Activated CD4-positive, alpha-beta T cell treated with anti-CD3 and anti-CD28 coated beads, Interleukin-2, amount 50 U/mL, for 1 hour (primary cell): ENCODE measurements around the gene PLEKHH2.
"Not testable (repeated sequence)": the region's sequence is repeated elsewhere in the genome, so short reads cannot be mapped to it uniquely, and the experiment has no call there.

Source experiments
- DNase-seq: peaks from one replicate; pipeline ENCODE4 v3.0.0-alpha.2; 2020

PLEKHH2 gene

GRCh38 chr2:43637030-43637803, at the start of gene PLEKHH2:
Gene PLEKHH2 (plus strand): TSS chr2:43637260. CDS start chr2:43644674, 7,414 bp downstream.
- DNase-seq = peak; percentile 86

GRCh38 chr2:43592443-43592842, 44.6 kb upstream of the PLEKHH2 start:
- DNase-seq = no peak

- no peak for DNase-seq
These were observed 43.8 kb upstream of the PLEKHH2 start for GRCh38 chr2:43593254-43593653.

GRCh38 chr2:43594875-43595274, 42.2 kb upstream of the PLEKHH2 start:
- DNase-seq = no peak

GRCh38 chr2:43595603-43596412, 41.3 kb upstream of the PLEKHH2 start, which contains the start of gene THADA:
Gene THADA (minus strand): TSS chr2:43596038. CDS start chr2:43592392, 3,646 bp downstream.
- peak; percentile 96 for DNase-seq

- DNase-seq = not testable (repeated sequence)
These were observed 36.5 kb upstream of the PLEKHH2 start for GRCh38 chr2:43600596-43600995.

GRCh38 chr2:43604674-43605073, 32.4 kb upstream of the PLEKHH2 start:
- DNase-seq = no peak

- DNase-seq = peak; percentile 15
These were observed 31.9 kb upstream of the PLEKHH2 start for GRCh38 chr2:43605079-43605655.

- DNase-seq = no peak
These were observed 31.2 kb upstream of the PLEKHH2 start for GRCh38 chr2:43605851-43606250.

- DNase-seq = peak; percentile 13
These were observed 27.7 kb upstream of the PLEKHH2 start for GRCh38 chr2:43609290-43609918.

GRCh38 chr2:43610361-43610760, 26.7 kb upstream of the PLEKHH2 start:
- no peak for DNase-seq

- peak; percentile 67 for DNase-seq
These were observed 24.8 kb upstream of the PLEKHH2 start for GRCh38 chr2:43611987-43612894.

- no peak for DNase-seq
These were observed 24.1 kb upstream of the PLEKHH2 start for GRCh38 chr2:43612944-43613343.

- DNase-seq = no peak
These were observed 19.9 kb upstream of the PLEKHH2 start for GRCh38 chr2:43616967-43617680.

GRCh38 chr2:43619511-43619910, 17.5 kb upstream of the PLEKHH2 start:
- DNase-seq = no peak

- no peak for DNase-seq
These were observed 14.1 kb upstream of the PLEKHH2 start for GRCh38 chr2:43622931-43623451.

GRCh38 chr2:43631618-43632317, 5.3 kb upstream of the PLEKHH2 start:
- DNase-seq = no peak

GRCh38 chr2:43634604-43635306, 2.3 kb upstream of the PLEKHH2 start:
- no peak for DNase-seq

- not testable (repeated sequence) for DNase-seq
These were observed 907 bp upstream of the PLEKHH2 start for GRCh38 chr2:43636153-43636552.

GRCh38 chr2:43636621-43637020, 439 bp upstream of the PLEKHH2 start:
- DNase-seq = peak; percentile 7
